Measurements from ENCODE around the gene DRAP1.
"Not testable (repeated sequence)": the region's sequence is repeated elsewhere in the genome, so short reads cannot be mapped to it uniquely, and the experiment has no call there.

The DRAP1 gene

GRCh38 chr11:65886826-65887722 lies 32.2 kb upstream of the DRAP1 start:
- DNase-seq (ENCODE audit: low spot score): no peak

- no peak for DNase-seq (ENCODE audit: low spot score)
Observed at GRCh38 chr11:65887723-65888162, 31.5 kb upstream of the DRAP1 start.

GRCh38 chr11:65888163-65888814 lies 30.9 kb upstream of the DRAP1 start, which contains the start of gene FIBP:
Gene FIBP (minus strand): TSS chr11:65888471. CDS start chr11:65888418, 53 bp downstream.
- peak; percentile 98 for DNase-seq (ENCODE audit: low spot score)

- DNase-seq (ENCODE audit: low spot score): peak; percentile 97
Observed at GRCh38 chr11:65890324-65891218, 28.7 kb upstream of the DRAP1 start, which contains the start of gene CCDC85B. Gene CCDC85B (plus strand): TSS chr11:65890673. CDS start chr11:65890784, 111 bp downstream.

GRCh38 chr11:65891219-65892136 lies 27.7 kb upstream of the DRAP1 start:
- no peak for DNase-seq (ENCODE audit: low spot score)

- not testable (repeated sequence) for DNase-seq (ENCODE audit: low spot score)
Observed at GRCh38 chr11:65892137-65892540, 27.1 kb upstream of the DRAP1 start.

- no peak for DNase-seq (ENCODE audit: low spot score)
Observed at GRCh38 chr11:65892661-65893317, 26.4 kb upstream of the DRAP1 start.

- no peak for DNase-seq (ENCODE audit: low spot score)
Observed at GRCh38 chr11:65894034-65894591, 25.1 kb upstream of the DRAP1 start.

GRCh38 chr11:65895482-65895981 lies 23.7 kb upstream of the DRAP1 start:
- DNase-seq (ENCODE audit: low spot score): no peak

- no peak for DNase-seq (ENCODE audit: low spot score)
Observed at GRCh38 chr11:65896034-65896999, 22.9 kb upstream of the DRAP1 start.

- no peak for DNase-seq (ENCODE audit: low spot score)
Observed at GRCh38 chr11:65897020-65897471, 22.2 kb upstream of the DRAP1 start.

GRCh38 chr11:65898656-65899355 lies 20.4 kb upstream of the DRAP1 start:
- no peak for DNase-seq (ENCODE audit: low spot score)

- no peak for DNase-seq (ENCODE audit: low spot score)
Observed at GRCh38 chr11:65899356-65900124, 19.7 kb upstream of the DRAP1 start.

- DNase-seq (ENCODE audit: low spot score): no peak
Observed at GRCh38 chr11:65900125-65900898, 18.9 kb upstream of the DRAP1 start, which contains the start of gene FOSL1. Gene FOSL1 (minus strand): TSS chr11:65900388. CDS start chr11:65900339, 49 bp downstream.

- no peak for DNase-seq (ENCODE audit: low spot score)
Observed at GRCh38 chr11:65900899-65901180, 18.4 kb upstream of the DRAP1 start.

GRCh38 chr11:65903068-65903481 lies 16.2 kb upstream of the DRAP1 start:
- DNase-seq (ENCODE audit: low spot score): no peak

All from globus pallidus (tissue), 1 donor.